HepG2 (cell line): ENCODE data around the gene ANKUB1. TPM values are rescaled to one million over a fixed set of nuclear protein-coding genes. Genes with fewer than 3 reads are reported as not detected.

Experiments
- ATAC-seq: fragments of 200-7000 bp; cut with Tn5 transposase; 3 replicates; pipeline ENCODE4 v1.9.1; 2020; ENCODE audit warnings: mild to moderate bottlenecking, moderate library complexity
- BruUV-seq: library from RNA; stranded (reverse); fragments of 400-500 nt; replicated peaks from 2 replicates; lab custom pipeline; 2021; lab: Mats Ljungman, UMichigan
- CTCF ChIA-PET: fragments of 300-600 bp; formaldehyde crosslinking; extraction: SDS; loops from one replicate; lab custom pipeline; 2021; ENCODE audit warnings: low total read pairs, inconsistent platforms, low intra/inter-chr PET ratio; lab: Yijun Ruan, JAX
- POLR2A ChIA-PET: fragments of 350-600 bp; sonication (Branson Sonifier 250); formaldehyde crosslinking; loops from one replicate; lab custom pipeline; 2020; ENCODE audit warnings: antibody characterized with exemption, inconsistent platforms; lab: Yijun Ruan, JAX
- DNase-seq: peaks from one replicate; pipeline ENCODE4 v3.0.0-alpha.2; 2015; ENCODE audit warnings: low spot score
- FAIRE-seq: peaks from 3 replicates; lab custom pipeline; 2011; peaks lifted over from hg19 to GRCh38; lab: Jason Lieb, UNC
- H2AFZ ChIP-seq: one replicate; pipeline ENCODE4 v1.6.1; 2011; ENCODE audit warnings: low read length, inconsistent platforms
- H3K27ac ChIP-seq: fragments of 300-600 bp; 3 replicates; pipeline ENCODE4 v1.8.0; 2011; ENCODE audit warnings: mixed run types, mild to moderate bottlenecking, mixed read lengths, low read length, inconsistent platforms; ENCODE audit not compliant: insufficient read depth; ENCODE audit errors: extremely low read length
- H3K27me3 ChIP-seq, 2 experiments: fragments of 200-600 bp in 1 of 2; 2 replicates in 1 of 2; 3 replicates in 1 of 2; pipeline versions ENCODE4 v1.6.0 to v1.8.0; 2011; ENCODE audit warnings: low read length in 2 of 2, mild to moderate bottlenecking in 2 of 2, moderate library complexity in 2 of 2, inconsistent platforms in 1 of 2; ENCODE audit not compliant: insufficient read depth in 2 of 2, control insufficient read depth in 1 of 2
- H3K36me3 ChIP-seq, 2 experiments: fragments of 200-600 bp in 1 of 2; replicated peaks in 1 of 2; 2 replicates in 1 of 2; 3 replicates in 1 of 2; pipeline versions ENCODE4 v1.5.1 to v1.8.0; 2011; ENCODE audit warnings: low read length in 2 of 2, inconsistent platforms in 1 of 2; ENCODE audit not compliant: insufficient read depth in 2 of 2, control insufficient read depth in 1 of 2
- H3K4me1 ChIP-seq: 2 replicates; pipeline ENCODE4 v1.5.1; 2012; ENCODE audit warnings: low read length, inconsistent platforms; ENCODE audit not compliant: insufficient read depth
- H3K4me2 ChIP-seq: 2 replicates; pipeline ENCODE4 v1.6.0; 2011; ENCODE audit warnings: low read depth, low read length, inconsistent platforms
- H3K4me3 ChIP-seq, 3 experiments: fragments of 200-600 bp in 1 of 3; sonication (generic), shearing (Covaris generic) in 1 of 3; replicated peaks in 1 of 3; 2 replicates each; pipeline ENCODE4 v1.5.1; 2011 to 2016; ENCODE audit warnings: low read length in 3 of 3, inconsistent platforms in 2 of 3, low read depth in 2 of 3, mild to moderate bottlenecking in 2 of 3, control low read depth in 1 of 3, mixed read lengths in 1 of 3; ENCODE audit not compliant: insufficient read depth in 1 of 3
- H3K79me2 ChIP-seq: one replicate; pipeline ENCODE4 v1.6.1; 2011; ENCODE audit warnings: low read length, inconsistent platforms; ENCODE audit not compliant: insufficient read depth
- H3K9ac ChIP-seq: 2 replicates; pipeline ENCODE4 v1.6.0; 2011; ENCODE audit warnings: mild to moderate bottlenecking, low read depth, low read length, inconsistent platforms; ENCODE audit not compliant: insufficient read depth
- H3K9me3 ChIP-seq: 2 replicates; pipeline ENCODE4 v1.5.1; 2012; ENCODE audit warnings: mild to moderate bottlenecking, low read length
- H4K20me1 ChIP-seq: 2 replicates; pipeline ENCODE4 v1.6.0; 2011; ENCODE audit warnings: inconsistent platforms, mild to moderate bottlenecking, low read length, moderate library complexity; ENCODE audit not compliant: insufficient read depth
- CCDC6 ChIP-seq: sonication (generic); formaldehyde crosslinking; IDR thresholded peaks from 2 replicates; pipeline ENCODE4 v1.8.1; 2022; ENCODE audit warnings: mild to moderate bottlenecking, missing genetic modification reagents, moderate library complexity
- CERS6 ChIP-seq: sonication (generic); formaldehyde crosslinking; IDR thresholded peaks from 2 replicates; pipeline ENCODE4 v1.5.0; 2020; ENCODE audit warnings: missing genetic modification reagents
- EZH2 ChIP-seq: conservative IDR thresholded peaks from 2 replicates; pipeline ENCODE4 v1.6.1; 2012; ENCODE audit warnings: mild to moderate bottlenecking, low read depth, low read length, moderate library complexity
- HOXA3 ChIP-seq: sonication (generic); formaldehyde crosslinking; IDR thresholded peaks from 2 replicates; pipeline ENCODE4 v1.5.0; 2020; ENCODE audit warnings: missing genetic modification reagents
- KDM6A ChIP-seq: IDR thresholded peaks from 2 replicates; pipeline ENCODE4 v1.6.1; 2016; ENCODE audit warnings: low read depth
- MBNL3 ChIP-seq: fragments of 250-450 bp; sonication (Bioruptor Pico); conservative IDR thresholded peaks from 2 replicates; pipeline ENCODE4 v1.8.0; 2022; ENCODE audit warnings: mild to moderate bottlenecking, inconsistent platforms
- TEAD2 ChIP-seq: sonication (generic); formaldehyde crosslinking; IDR thresholded peaks from 2 replicates; pipeline ENCODE4 v1.9.0; 2021; ENCODE audit warnings: missing genetic modification reagents
- ZBTB44 ChIP-seq: sonication (generic); formaldehyde crosslinking; IDR thresholded peaks from 2 replicates; pipeline ENCODE4 v1.4.0; 2020; ENCODE audit warnings: missing genetic modification reagents
- ZNF253 ChIP-seq: sonication (generic); formaldehyde crosslinking; IDR thresholded peaks from 2 replicates; pipeline ENCODE4 v1.8.0; 2022; ENCODE audit warnings: mild to moderate bottlenecking, missing genetic modification reagents, borderline replicate concordance
- ZNF280B ChIP-seq: sonication (generic); formaldehyde crosslinking; IDR thresholded peaks from 2 replicates; pipeline ENCODE4 v1.5.0; 2020; ENCODE audit warnings: missing genetic modification reagents, mild to moderate bottlenecking, borderline replicate concordance
- ZNF296 ChIP-seq: sonication (generic); formaldehyde crosslinking; conservative IDR thresholded peaks from 2 replicates; pipeline ENCODE4 v1.5.0; 2020; ENCODE audit warnings: mild to moderate bottlenecking, missing genetic modification reagents
- ZNF672 ChIP-seq: sonication (generic); formaldehyde crosslinking; IDR thresholded peaks from 2 replicates; pipeline ENCODE4 v1.8.1; 2022; ENCODE audit warnings: missing genetic modification reagents
- ZNF766 ChIP-seq: sonication (generic); formaldehyde crosslinking; IDR thresholded peaks from 2 replicates; pipeline ENCODE4 v1.5.0; 2020; ENCODE audit warnings: missing genetic modification reagents, borderline replicate concordance
- ZSCAN30 ChIP-seq: sonication (generic); formaldehyde crosslinking; IDR thresholded peaks from 2 replicates; pipeline ENCODE4 v1.5.0; 2020; ENCODE audit warnings: mild to moderate bottlenecking, missing genetic modification reagents
- WGBS: methylation state at CpG from one replicate; pipeline ENCODE4 v1.1.6; 2017; ENCODE audit warnings: low lambda C conversion rate; 5-methylcytosine and 5-hydroxymethylcytosine counted together
- in situ Hi-C: cut with HindIII; loops from 2 replicates; pipeline ENCODE4 v1.10.0; 2017; ENCODE audit warnings: low pct_unique_long_range_greater_than_20kb; ENCODE audit not compliant: extremely low pct_ligation_motif_present
- intact Hi-C: fragments of 100-400 bp; cut with micrococcal nuclease; formaldehyde crosslinking; loops from one replicate; pipeline ENCODE4 v1.10.0; 2022; ENCODE audit not compliant: unreplicated experiment
- polyA plus RNA-seq, 8 experiments: library from polyadenylated mRNA; depleted of rRNA in 3 of 8; stranded (reverse) in 7 of 8; unstranded in 1 of 8; fragments of >200 nt; fragmentation: Illumina TruSeq in 4 of 8; extraction: Trizol in 4 of 8; gene quantifications; 2 replicates each; pipeline versions ENCODE4 v1.2.1 to v1.2.3, GENCODE V29; 2011 to 2016; ENCODE audit warnings: low read depth in 4 of 8, missing spikeins in 1 of 8, mixed read lengths in 1 of 8; ENCODE audit not compliant: insufficient read depth in 1 of 8
- total RNA-seq, 5 experiments: library from RNA; depleted of rRNA; stranded (reverse); fragments of >200 nt; fragmentation: Illumina TruSeq; extraction: Trizol; gene quantifications; 2 replicates each; pipeline ENCODE4 v1.2.3, GENCODE V29; 2016; ENCODE audit warnings: low read depth in 1 of 5
- TF ChIP-seq, protein P1 (sequence below): IDR thresholded peaks from 2 replicates; pipeline ENCODE4 v1.6.1; 2012; ENCODE audit warnings: inconsistent platforms

The ANKUB1 gene
- total and polyA plus RNA-seq, 2 of the 13 experiments (the other 11 are each of a cell fraction or from before 2014, with no cell fraction given) = not detected

DNA sequence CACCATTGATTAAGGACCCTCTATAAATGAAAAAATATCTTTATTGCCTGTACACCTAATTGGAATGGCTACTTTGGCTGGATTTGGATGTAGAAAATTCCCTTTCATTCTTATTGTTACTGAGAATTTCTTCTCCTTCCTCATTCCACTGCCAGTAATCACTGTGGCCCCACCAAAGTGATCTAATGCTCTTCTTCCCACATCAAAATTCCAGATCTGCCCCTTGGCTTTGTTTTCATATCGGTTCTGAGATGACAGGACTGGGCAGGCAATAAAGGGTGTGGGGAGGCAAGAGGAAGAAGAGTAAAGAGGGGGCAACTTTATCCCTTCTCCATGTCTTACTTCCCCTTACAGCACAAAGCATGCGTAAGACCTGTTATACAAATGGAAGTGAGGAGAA lies 2.1 kb downstream of the ANKUB1 start:
- ChIA-PET POLR2A (no interaction called here), CTCF (no interaction called here)
- no peak for DNase-seq
- no TSS peak for BruUV-seq
- H3K79me2 ChIP-seq = no peaks in the 10 kb centered on the region
- no peaks in the 10 kb centered on the region for H4K20me1 ChIP-seq
- no peak overlapping the region for H3K9ac ChIP-seq
- WGBS = 37% methylated on average over 2 of the region's 2 CpGs
- no peaks in the 10 kb centered on the region for H3K36me3 ChIP-seq
- no peaks in the 10 kb centered on the region for H3K27me3 ChIP-seq
- no peak for FAIRE-seq
- H3K27ac ChIP-seq = no peak overlapping the region
- H2AFZ ChIP-seq = no peak overlapping the region
- 0 out of 2 replicates have a peak overlapping the region, but pooled peaks have one; percentile 3 for H3K4me2 ChIP-seq
- peaks cover 28% of the 10 kb centered on the region for H3K4me1 ChIP-seq
- H3K4me3 ChIP-seq = no peak overlapping the region
- ATAC-seq = peak; percentile 50
- H3K9me3 ChIP-seq = no peaks in the 10 kb centered on the region
- in situ Hi-C loops (no loop called here), intact Hi-C loops (loop anchor here (5.0 kb wide), 1 partner anchor 1407 kb away; no protein-coding TSS in a partner anchor)
- TF ChIP-seq ZNF280B (CRISPR knock-in tag) (no peak), KDM6A (no peak), CCDC6 (CRISPR knock-in tag) (no peak), CERS6 (no peak), HOXA3 (CRISPR knock-in tag) (no peak), ZSCAN30 (CRISPR knock-in tag) (no peak), EZH2 (no peak), ZNF253 (CRISPR knock-in tag) (no peak), ZNF766 (CRISPR knock-in tag) (no peak), TEAD2 (CRISPR knock-in tag) (no peak), ZNF672 (CRISPR knock-in tag) (no peak), ZNF296 (CRISPR knock-in tag) (no peak), ZBTB44 (CRISPR knock-in tag) (no peak), MBNL3 (no peak)
- TF ChIP-seq, protein P1, sequence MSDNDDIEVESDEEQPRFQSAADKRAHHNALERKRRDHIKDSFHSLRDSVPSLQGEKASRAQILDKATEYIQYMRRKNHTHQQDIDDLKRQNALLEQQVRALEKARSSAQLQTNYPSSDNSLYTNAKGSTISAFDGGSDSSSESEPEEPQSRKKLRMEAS = no peak
